ENCODE results near the gene TBC1D1. TPM values are rescaled to one million over a fixed set of nuclear protein-coding genes. Genes with fewer than 3 reads are reported as not detected.

The TBC1D1 gene
- total and polyA plus RNA-seq, 2 of the 8 experiments (the other 6 are each of a cell fraction or from before 2014, with no cell fraction given), result 96.9 to 162 TPM

GRCh38 chr4:38163216-38164006 is 272.5 kb downstream of the TBC1D1 start (continued):
- TF ChIP-seq EP300 (IDR thresholded peaks at IDR 0.05; ENCODE audit: borderline replicate concordance in 1 of 2, low read depth in 2 of 2, low read length in 2 of 2), result no peak
